ENCODE data around the gene NR4A1. TPM values are rescaled to one million over a fixed set of nuclear protein-coding genes. Genes with fewer than 3 reads are reported as not detected.

NR4A1 gene
- total and polyA plus RNA-seq, 9 of the 15 experiments (the other 6 are each of a cell fraction or from before 2014, with no cell fraction given), result 0.07 to 4.7 (median 1.9) TPM; not detected in 1

DNA sequence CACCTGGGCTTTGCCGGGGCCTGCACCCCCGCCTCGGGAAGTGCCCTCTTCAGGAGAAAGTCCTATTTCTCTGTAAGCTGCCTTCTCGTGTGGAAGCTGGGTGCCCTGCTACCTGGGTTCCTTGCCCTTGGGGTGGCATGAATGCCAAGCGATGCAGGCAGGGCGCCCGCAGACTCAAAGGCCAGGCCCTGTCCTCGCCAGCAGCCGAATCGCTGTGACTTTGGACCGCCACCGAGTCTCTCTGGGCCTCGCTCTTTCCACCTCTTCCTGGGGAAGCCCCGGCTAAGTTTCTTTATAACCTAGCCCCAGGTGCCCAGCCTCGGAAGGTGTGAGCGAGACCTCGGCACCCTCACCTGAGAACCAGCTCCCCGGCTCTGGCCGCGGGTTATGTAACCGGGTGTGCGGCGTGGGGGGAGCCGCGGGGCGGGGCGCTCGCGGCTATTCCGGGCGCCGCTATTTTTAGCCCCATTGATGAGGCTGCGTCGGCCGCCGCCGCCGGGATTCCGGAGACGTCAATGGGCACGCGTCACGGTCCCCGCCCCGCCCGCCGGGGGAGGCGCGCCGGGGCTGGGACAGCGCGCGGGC is 14.6 kb upstream of the NR4A1 start (continued):
- TF ChIP-seq, protein P1, sequence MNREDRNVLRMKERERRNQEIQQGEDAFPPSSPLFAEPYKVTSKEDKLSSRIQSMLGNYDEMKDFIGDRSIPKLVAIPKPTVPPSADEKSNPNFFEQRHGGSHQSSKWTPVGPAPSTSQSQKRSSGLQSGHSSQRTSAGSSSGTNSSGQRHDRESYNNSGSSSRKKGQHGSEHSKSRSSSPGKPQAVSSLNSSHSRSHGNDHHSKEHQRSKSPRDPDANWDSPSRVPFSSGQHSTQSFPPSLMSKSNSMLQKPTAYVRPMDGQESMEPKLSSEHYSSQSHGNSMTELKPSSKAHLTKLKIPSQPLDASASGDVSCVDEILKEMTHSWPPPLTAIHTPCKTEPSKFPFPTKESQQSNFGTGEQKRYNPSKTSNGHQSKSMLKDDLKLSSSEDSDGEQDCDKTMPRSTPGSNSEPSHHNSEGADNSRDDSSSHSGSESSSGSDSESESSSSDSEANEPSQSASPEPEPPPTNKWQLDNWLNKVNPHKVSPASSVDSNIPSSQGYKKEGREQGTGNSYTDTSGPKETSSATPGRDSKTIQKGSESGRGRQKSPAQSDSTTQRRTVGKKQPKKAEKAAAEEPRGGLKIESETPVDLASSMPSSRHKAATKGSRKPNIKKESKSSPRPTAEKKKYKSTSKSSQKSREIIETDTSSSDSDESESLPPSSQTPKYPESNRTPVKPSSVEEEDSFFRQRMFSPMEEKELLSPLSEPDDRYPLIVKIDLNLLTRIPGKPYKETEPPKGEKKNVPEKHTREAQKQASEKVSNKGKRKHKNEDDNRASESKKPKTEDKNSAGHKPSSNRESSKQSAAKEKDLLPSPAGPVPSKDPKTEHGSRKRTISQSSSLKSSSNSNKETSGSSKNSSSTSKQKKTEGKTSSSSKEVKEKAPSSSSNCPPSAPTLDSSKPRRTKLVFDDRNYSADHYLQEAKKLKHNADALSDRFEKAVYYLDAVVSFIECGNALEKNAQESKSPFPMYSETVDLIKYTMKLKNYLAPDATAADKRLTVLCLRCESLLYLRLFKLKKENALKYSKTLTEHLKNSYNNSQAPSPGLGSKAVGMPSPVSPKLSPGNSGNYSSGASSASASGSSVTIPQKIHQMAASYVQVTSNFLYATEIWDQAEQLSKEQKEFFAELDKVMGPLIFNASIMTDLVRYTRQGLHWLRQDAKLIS (CRISPR knock-in tag; IDR thresholded peaks at IDR 0.05), result no peak
- TF ChIP-seq FOSL1 (tag; conservative IDR thresholded peaks at IDR 0.05), result 0 out of 2 replicates have a peak, but pooled peaks have one; percentile 21
- TF ChIP-seq ETV1 (tag; conservative IDR thresholded peaks at IDR 0.05; ENCODE audit: low read depth), result peak; percentile 37; the same call in 1 of the 2 replicates
- 0 out of 2 replicates have a peak, but pooled peaks have one; percentile 7 for TF ChIP-seq CEBPB (tag; IDR thresholded peaks at IDR 0.05)
- TF ChIP-seq, protein P2, sequence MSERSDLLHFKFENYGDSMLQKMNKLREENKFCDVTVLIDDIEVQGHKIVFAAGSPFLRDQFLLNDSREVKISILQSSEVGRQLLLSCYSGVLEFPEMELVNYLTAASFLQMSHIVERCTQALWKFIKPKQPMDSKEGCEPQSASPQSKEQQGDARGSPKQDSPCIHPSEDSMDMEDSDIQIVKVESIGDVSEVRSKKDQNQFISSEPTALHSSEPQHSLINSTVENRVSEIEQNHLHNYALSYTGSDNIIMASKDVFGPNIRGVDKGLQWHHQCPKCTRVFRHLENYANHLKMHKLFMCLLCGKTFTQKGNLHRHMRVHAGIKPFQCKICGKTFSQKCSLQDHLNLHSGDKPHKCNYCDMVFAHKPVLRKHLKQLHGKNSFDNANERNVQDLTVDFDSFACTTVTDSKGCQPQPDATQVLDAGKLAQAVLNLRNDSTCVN (CRISPR knock-in tag; IDR thresholded peaks at IDR 0.05), result no peak
- TF ChIP-seq TAF9B (IDR thresholded peaks at IDR 0.05; ENCODE audit: partially characterized antibody), result no peak
- peak; percentile 97 for TF ChIP-seq CCNT2 (IDR thresholded peaks at IDR 0.05; ENCODE audit: borderline replicate concordance, extremely low read depth, insufficient read length, low read depth, low read length)
- TF ChIP-seq ETV5 (CRISPR knock-in tag; IDR thresholded peaks at IDR 0.05; ENCODE audit: low read depth), result peak; percentile 70; the same call in 1 of the 2 replicates
- TF ChIP-seq SOX6 (IDR thresholded peaks at IDR 0.05), result peak; percentile 25; the same call in 1 of the 2 replicates
- peak; percentile 51; the same call in 1 of the 2 replicates for TF ChIP-seq RB1 (IDR thresholded peaks at IDR 0.05; ENCODE audit: low read depth)
- TF ChIP-seq SMAD4 (CRISPR knock-in tag; conservative IDR thresholded peaks at IDR 0.05), result peak; percentile 99
- TF ChIP-seq HDAC3 (IDR thresholded peaks at IDR 0.05; ENCODE audit: borderline replicate concordance, partially characterized antibody), result peak; percentile 93
- TF ChIP-seq, protein P3, sequence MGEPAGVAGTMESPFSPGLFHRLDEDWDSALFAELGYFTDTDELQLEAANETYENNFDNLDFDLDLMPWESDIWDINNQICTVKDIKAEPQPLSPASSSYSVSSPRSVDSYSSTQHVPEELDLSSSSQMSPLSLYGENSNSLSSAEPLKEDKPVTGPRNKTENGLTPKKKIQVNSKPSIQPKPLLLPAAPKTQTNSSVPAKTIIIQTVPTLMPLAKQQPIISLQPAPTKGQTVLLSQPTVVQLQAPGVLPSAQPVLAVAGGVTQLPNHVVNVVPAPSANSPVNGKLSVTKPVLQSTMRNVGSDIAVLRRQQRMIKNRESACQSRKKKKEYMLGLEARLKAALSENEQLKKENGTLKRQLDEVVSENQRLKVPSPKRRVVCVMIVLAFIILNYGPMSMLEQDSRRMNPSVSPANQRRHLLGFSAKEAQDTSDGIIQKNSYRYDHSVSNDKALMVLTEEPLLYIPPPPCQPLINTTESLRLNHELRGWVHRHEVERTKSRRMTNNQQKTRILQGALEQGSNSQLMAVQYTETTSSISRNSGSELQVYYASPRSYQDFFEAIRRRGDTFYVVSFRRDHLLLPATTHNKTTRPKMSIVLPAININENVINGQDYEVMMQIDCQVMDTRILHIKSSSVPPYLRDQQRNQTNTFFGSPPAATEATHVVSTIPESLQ (CRISPR knock-in tag; IDR thresholded peaks at IDR 0.05), result 0 out of 2 replicates have a peak, but pooled peaks have one; percentile 58
- TF ChIP-seq HMGN3 (IDR thresholded peaks at IDR 0.05; ENCODE audit: borderline replicate concordance, extremely low read depth, insufficient read length, low read depth, low read length), result peak; percentile 95
- peak; percentile 75 to 83 for TF ChIP-seq MAZ (CRISPR knock-in tag; conservative IDR thresholded peaks at IDR 0.05 in 1 of 2, IDR thresholded peaks at IDR 0.05 in 1 of 2)
- peak in 1 of 2 experiments; percentile 54 for TF ChIP-seq E2F6 (IDR thresholded peaks at IDR 0.05; ENCODE audit: borderline replicate concordance in 1 of 2, extremely low read depth in 1 of 2, insufficient read depth in 1 of 2, insufficient read length in 1 of 2, low read depth in 1 of 2, low read length in 1 of 2, poor library complexity in 1 of 2, severe bottlenecking in 1 of 2)

All from K562 (cell line).